Transverse colon (tissue), 4 donors: ENCODE data around the gene FNDC3B. TPM values are rescaled to one million over a fixed set of nuclear protein-coding genes. Genes with fewer than 3 reads are reported as not detected.
A peak's percentile ranks its signal among the peaks of the same experiment; 100 is the strongest.

Experiments
- DNase-seq: peaks from one replicate; pipeline ENCODE4 v3.0.0-alpha.2; 2019
- H3K27ac ChIP-seq, 4 donors: fragments of 200-600 bp; sonication (generic); 2 replicates each; pipeline ENCODE4 v1.5.1; 2016 to 2018; ENCODE audit warnings: inconsistent platforms in 4 of 4
- H3K27me3 ChIP-seq: fragments of 200-600 bp; sonication (generic); 2 replicates; pipeline ENCODE4 v1.5.1; 2017; ENCODE audit warnings: inconsistent platforms
- H3K36me3 ChIP-seq, 4 donors: fragments of 200-600 bp; sonication (generic); 2 replicates each; pipeline ENCODE4 v1.5.1; 2017 to 2019; ENCODE audit warnings: inconsistent platforms in 4 of 4
- H3K4me1 ChIP-seq, 4 donors: fragments of 200-600 bp; sonication (generic); 2 replicates each; pipeline ENCODE4 v1.5.1; 2017 to 2020; ENCODE audit warnings: inconsistent platforms in 4 of 4
- H3K4me3 ChIP-seq, 4 donors: fragments of 200-600 bp; sonication (generic); 1 replicate in 1 of 4; 2 replicates in 3 of 4; pipeline versions ENCODE4 v1.5.1 to v1.6.1; 2017 to 2019; ENCODE audit warnings: inconsistent platforms in 4 of 4
- H3K9me3 ChIP-seq, 2 donors: fragments of 200-600 bp; sonication (generic); 2 replicates each; pipeline ENCODE4 v1.5.1; 2017 to 2019; ENCODE audit warnings: inconsistent platforms in 2 of 2
- EP300 ChIP-seq: sonication (generic); formaldehyde crosslinking; IDR thresholded peaks from one replicate; pipeline ENCODE4 v1.6.1; 2017; ENCODE audit warnings: antibody characterized with exemption, low read depth
- POLR2A ChIP-seq: fragments of 450-650 bp; IDR thresholded peaks from one replicate; pipeline ENCODE4 v1.6.1; 2016; ENCODE audit warnings: antibody characterized with exemption, mild to moderate bottlenecking, moderate library complexity
- POLR2AphosphoS5 ChIP-seq, 3 donors: sonication (generic); formaldehyde crosslinking; IDR thresholded peaks; one replicate each; pipeline ENCODE4 v1.6.1; 2016; ENCODE audit warnings: antibody characterized with exemption in 3 of 3
- WGBS, 2 donors: methylation state at CpG; one replicate each; pipeline ENCODE4 v1.1.5; 2018; ENCODE audit warnings: low coverage in 1 of 2; 5-methylcytosine and 5-hydroxymethylcytosine counted together
- in situ Hi-C, 4 donors: fragments of 200-750 bp; cut with MboI; loops; one replicate each; pipeline versions ENCODE4 v1.15.0 to v1.15.1; 2017; ENCODE audit warnings: low sequenced_read_pairs in 3 of 4, low pct_ligation_motif_present in 1 of 4, low pct_unique_long_range_greater_than_20kb in 1 of 4
- intact Hi-C: fragments of 100-400 bp; cut with DNase I; formaldehyde crosslinking; loops from one replicate; pipeline ENCODE4 v1.15.1; 2023; ENCODE audit warnings: low total_unique reads
- total RNA-seq, 4 donors: library from RNA; depleted of rRNA; stranded (reverse); fragments of >200 nt; gene quantifications; one replicate each; pipeline ENCODE4 v1.1.0, GENCODE V29; 2016
- TF ChIP-seq, protein P1 (sequence below), 5 experiments: fragments of 200-600 bp in 3 of 5; fragments of 450-650 bp in 2 of 5; sonication (generic) in 3 of 5; IDR thresholded peaks; 1 replicate in 2 of 5; 2 replicates in 3 of 5; pipeline ENCODE4 v1.5.1; 2016 to 2017; ENCODE audit warnings: antibody characterized with exemption in 5 of 5, inconsistent platforms in 3 of 5, mild to moderate bottlenecking in 2 of 5, moderate library complexity in 1 of 5

FNDC3B gene
- total RNA-seq, 4 donors from 2014 or later, result 28.5 to 85.7 (median 44.5) TPM

DNA sequence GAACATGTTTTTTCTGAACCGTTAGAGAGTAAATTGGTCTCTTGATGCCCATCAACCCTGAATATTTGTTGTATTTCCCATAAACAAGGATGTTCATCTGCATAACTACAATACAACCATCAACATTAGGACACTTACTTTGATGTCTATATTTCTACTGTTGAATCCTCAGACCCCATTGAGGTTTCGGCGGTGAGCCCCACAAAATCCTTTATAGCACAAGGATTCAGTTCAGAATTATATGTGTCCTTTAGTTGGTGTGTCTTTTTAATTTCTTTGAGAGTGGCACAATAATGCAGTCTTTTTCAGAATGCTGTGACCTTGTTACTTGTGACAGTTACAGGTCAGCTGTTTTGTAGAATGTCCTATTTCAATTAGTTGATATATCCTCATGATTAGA is 158.0 kb downstream of the FNDC3B start:
- no peaks in the 10 kb centered on the region for H3K9me3 ChIP-seq
- H3K4me1 ChIP-seq, result peaks cover 0 to 37% (median 25%) of the 10 kb centered on the region in 4 donors
- in situ Hi-C loops, result no loop called here
- no peaks in the 10 kb centered on the region for H3K36me3 ChIP-seq
- H3K4me3 ChIP-seq, result no peak overlapping the region
- H3K27ac ChIP-seq, result no peak overlapping the region
- H3K27me3 ChIP-seq, result no peaks in the 10 kb centered on the region
- DNase-seq, result no peak
- TF ChIP-seq, protein P1, sequence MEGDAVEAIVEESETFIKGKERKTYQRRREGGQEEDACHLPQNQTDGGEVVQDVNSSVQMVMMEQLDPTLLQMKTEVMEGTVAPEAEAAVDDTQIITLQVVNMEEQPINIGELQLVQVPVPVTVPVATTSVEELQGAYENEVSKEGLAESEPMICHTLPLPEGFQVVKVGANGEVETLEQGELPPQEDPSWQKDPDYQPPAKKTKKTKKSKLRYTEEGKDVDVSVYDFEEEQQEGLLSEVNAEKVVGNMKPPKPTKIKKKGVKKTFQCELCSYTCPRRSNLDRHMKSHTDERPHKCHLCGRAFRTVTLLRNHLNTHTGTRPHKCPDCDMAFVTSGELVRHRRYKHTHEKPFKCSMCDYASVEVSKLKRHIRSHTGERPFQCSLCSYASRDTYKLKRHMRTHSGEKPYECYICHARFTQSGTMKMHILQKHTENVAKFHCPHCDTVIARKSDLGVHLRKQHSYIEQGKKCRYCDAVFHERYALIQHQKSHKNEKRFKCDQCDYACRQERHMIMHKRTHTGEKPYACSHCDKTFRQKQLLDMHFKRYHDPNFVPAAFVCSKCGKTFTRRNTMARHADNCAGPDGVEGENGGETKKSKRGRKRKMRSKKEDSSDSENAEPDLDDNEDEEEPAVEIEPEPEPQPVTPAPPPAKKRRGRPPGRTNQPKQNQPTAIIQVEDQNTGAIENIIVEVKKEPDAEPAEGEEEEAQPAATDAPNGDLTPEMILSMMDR (IDR thresholded peaks at IDR 0.05), result no peak
- no peak for TF ChIP-seq POLR2A
- no peak for TF ChIP-seq POLR2AphosphoS5 (IDR thresholded peaks at IDR 0.05)
- no peak for TF ChIP-seq EP300
- intact Hi-C loops, result no loop called here
- WGBS, 2 donors, result 86 to 95% methylated on average over 3 of the region's 3 CpGs

DNA sequence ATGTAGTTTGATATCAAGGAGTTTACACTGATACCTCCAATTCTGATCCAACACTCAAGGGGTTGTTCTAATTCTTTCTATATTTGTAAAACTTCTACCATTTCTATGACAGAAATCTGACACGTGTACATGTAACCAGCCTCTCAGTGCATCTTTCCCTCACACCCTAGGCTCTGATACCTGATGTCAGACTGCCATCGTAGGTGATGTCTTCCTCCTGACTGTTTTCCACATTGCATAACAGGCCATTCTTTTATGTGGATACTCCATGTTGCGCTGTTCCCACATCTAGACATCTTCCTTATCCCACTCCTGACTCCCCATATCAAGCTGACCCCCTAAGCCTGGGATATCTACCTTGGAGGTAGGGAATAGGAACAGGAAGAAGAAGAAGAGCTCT is 159.1 kb downstream of the FNDC3B start:
- Histone ChIP-seq H3K27me3 (no peaks in the 10 kb centered on the region), H3K4me1 (peaks cover under 1 to 48% (median 32%) of the 10 kb centered on the region in 4 donors), H3K36me3 (no peaks in the 10 kb centered on the region), H3K27ac (no peak overlapping the region), H3K9me3 (no peaks in the 10 kb centered on the region), H3K4me3 (no peak overlapping the region)
- 93 to 95% methylated on average over 3 of the region's 3 CpGs for WGBS, 2 donors
- no peak for DNase-seq
- TF ChIP-seq, protein P1 (IDR thresholded peaks at IDR 0.05), result no peak
- no peak for TF ChIP-seq POLR2A
- in situ Hi-C loops, result no loop called here
- intact Hi-C loops, result no loop called here

DNA sequence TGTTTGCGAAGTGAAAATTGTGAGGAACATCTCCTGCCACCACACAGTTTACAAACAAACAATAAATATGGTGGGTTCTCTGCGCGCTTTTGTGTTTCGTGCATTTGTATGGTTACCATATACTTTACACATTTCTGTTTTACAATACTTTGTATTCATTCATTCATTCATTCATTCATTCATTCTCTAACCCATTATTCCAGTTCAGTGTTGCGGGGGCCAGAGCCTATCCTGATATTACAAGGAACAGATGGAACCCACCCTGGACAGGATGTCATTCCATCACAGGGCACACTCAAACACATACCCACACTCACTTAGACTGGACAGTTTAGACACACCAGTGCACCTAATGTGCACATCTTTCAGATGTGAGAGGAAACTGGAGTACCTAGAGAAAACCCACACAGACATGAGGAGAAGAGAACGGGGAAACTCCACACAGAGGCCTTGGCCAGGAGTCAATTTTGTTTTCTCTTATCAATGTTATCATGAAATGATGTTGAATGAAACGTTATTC is 160.5 kb downstream of the FNDC3B start:
- DNase-seq, result no peak
- no peak overlapping the region for H3K27ac ChIP-seq
- in situ Hi-C loops (no loop called here), intact Hi-C loops (no loop called here)
- H3K4me1 ChIP-seq, result peaks cover 9 to 56% (median 44%) of the 10 kb centered on the region in 4 donors
- H3K9me3 ChIP-seq, result no peaks in the 10 kb centered on the region
- H3K4me3 ChIP-seq, result no peak overlapping the region
- WGBS, 2 donors, result 85 to 89% methylated on average over 6 to 7 of the region's 7 CpGs
- TF ChIP-seq, protein P1 (IDR thresholded peaks at IDR 0.05), result no peak
- TF ChIP-seq POLR2A (no peak), EP300 (no peak), POLR2AphosphoS5 (IDR thresholded peaks at IDR 0.05) (no peak)
- no peaks in the 10 kb centered on the region for H3K36me3 ChIP-seq
- H3K27me3 ChIP-seq, result no peaks in the 10 kb centered on the region

DNA sequence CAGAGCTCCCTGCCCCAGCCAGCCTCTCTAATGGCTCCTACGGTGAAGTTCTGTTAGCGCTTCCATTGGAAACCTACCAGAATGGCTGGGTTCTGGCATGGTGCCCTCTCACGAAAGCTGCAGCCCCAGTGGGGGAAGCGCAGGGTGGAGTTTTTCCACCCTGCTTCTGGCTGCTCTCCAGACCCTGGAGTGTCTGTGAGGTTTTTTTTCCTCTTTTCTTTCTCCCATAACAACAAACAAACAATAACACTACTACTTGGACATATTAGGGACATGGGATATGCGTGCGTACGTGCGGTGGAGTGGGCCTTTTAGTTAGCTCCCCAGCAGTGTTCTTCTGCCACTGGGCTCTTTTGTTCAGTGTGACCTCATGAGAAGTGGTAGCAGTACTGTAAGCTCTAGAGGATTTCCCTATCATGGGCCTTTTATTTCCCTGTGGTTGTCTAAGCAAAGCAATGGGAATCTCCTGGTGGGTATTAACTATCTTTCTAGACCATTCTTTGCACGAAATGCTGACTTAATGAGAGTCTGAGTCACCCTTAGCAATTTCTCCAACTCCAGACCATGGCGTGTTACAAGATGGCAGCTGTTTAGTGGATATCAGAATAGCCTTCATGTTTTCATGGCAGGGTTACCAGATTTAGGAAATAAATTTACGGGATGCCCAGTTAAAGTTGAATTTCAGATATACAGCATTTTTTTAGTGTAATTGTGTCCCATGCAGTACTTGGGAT is 161.9 kb downstream of the FNDC3B start:
- Histone ChIP-seq H3K9me3 (no peaks in the 10 kb centered on the region), H3K27me3 (no peaks in the 10 kb centered on the region), H3K4me1 (peaks cover 9 to 57% (median 43%) of the 10 kb centered on the region in 4 donors), H3K27ac (peak overlapping the region; percentile 68 to 77 (median 76)), H3K36me3 (no peaks in the 10 kb centered on the region), H3K4me3 (no peak overlapping the region)
- peak; percentile 74 for DNase-seq
- in situ Hi-C loops, result no loop called here
- intact Hi-C loops, result no loop called here
- WGBS, 2 donors, result 49 to 69% methylated on average over 6 to 11 of the region's 11 CpGs
- TF ChIP-seq POLR2A (no peak), EP300 (no peak), POLR2AphosphoS5 (IDR thresholded peaks at IDR 0.05) (no peak)
- TF ChIP-seq, protein P1 (IDR thresholded peaks at IDR 0.05), result no peak
